ENCODE data around the gene ZC3HAV1L.

- TF ChIP-seq EP300 (IDR thresholded peaks at IDR 0.05; ENCODE audit: borderline replicate concordance): no peak
- no peak for TF ChIP-seq MAX (IDR thresholded peaks at IDR 0.05)
- TF ChIP-seq YY1 (IDR thresholded peaks at IDR 0.05; ENCODE audit: low read depth): no peak
- no peak for TF ChIP-seq TAF1 (IDR thresholded peaks at IDR 0.05; ENCODE audit: low read depth)
- TF ChIP-seq RAD21 (IDR thresholded peaks at IDR 0.05; ENCODE audit: low read depth): no peak
Measured at GRCh38 chr7:139060695-139061237, 24.9 kb upstream of the ZC3HAV1L start.

Data from Ishikawa (cell line).